ENCODE results near the gene NPLOC4.

GRCh38 chr17:81599719-81600486 is 37.0 kb downstream of the NPLOC4 start:
- TF ChIP-seq ZNF20 (CRISPR knock-in tag; IDR thresholded peaks at IDR 0.05) (no peak), DNMT1 (CRISPR knock-in tag; IDR thresholded peaks at IDR 0.05) (no peak), MYNN (CRISPR knock-in tag; IDR thresholded peaks at IDR 0.05; ENCODE audit: low read depth) (no peak), TCF7 (IDR thresholded peaks at IDR 0.05; ENCODE audit: low read depth) (no peak), PTBP1 (IDR thresholded peaks at IDR 0.05; ENCODE audit: low read depth, low read length, poor library complexity, severe bottlenecking) (no peak), ATF3 (CRISPR knock-in tag; IDR thresholded peaks at IDR 0.05) (no peak), CTCF (CRISPR knock-in tag; IDR thresholded peaks at IDR 0.05) (no peak), GABPA (IDR thresholded peaks at IDR 0.05; ENCODE audit: low read depth, low read length) (no peak), GABPA (CRISPR knock-in tag; IDR thresholded peaks at IDR 0.05; ENCODE audit: low read depth) (no peak), CBX5 (CRISPR knock-in tag; IDR thresholded peaks at IDR 0.05; ENCODE audit: borderline replicate concordance) (no peak)

All from HepG2 (cell line).